Hematopoietic multipotent progenitor cell treated with erythropoietin and hydrocortisone succinate and interleukin-3 and kit ligand, for 8 days (in vitro differentiated cells): ENCODE data around the gene PRDM16.

ENCODE experiments used
- DNase-seq: peaks from one replicate; pipeline ENCODE4 v3.0.0-alpha.2; 2015

The PRDM16 gene

DNA sequence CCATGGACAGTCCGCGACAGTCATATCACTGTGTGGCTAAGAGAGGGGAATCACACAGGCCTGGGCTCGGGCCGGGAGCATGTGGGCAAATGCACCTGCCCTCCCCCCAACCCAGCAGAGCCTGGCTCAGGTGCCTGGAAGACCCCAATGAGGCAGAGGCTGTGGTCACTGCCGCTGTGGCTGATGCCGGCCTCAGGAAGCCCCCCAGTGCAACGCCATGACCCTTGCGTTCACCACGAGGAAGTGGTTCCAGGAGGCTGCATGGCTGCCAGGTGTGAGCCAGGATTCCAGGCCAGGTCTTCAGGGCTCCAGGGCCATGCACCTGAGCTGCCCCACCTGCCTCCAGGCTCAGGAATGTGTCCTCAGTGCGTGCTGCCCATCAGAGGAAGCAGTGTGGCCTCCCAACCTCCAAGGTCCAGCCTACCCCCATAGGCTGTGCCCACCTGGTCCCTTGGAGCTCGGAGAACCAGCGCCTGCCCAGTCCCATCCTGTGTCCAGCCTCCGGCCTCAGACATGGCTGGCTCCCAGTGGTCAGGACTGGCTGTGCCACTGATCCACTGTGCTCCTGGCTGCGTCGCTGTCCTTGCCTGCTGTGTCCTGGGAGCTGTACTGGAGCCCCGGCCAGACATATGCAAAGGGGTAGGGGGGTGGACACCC lies 393.5 kb downstream of the PRDM16 start:
- DNase-seq = no peak

DNA sequence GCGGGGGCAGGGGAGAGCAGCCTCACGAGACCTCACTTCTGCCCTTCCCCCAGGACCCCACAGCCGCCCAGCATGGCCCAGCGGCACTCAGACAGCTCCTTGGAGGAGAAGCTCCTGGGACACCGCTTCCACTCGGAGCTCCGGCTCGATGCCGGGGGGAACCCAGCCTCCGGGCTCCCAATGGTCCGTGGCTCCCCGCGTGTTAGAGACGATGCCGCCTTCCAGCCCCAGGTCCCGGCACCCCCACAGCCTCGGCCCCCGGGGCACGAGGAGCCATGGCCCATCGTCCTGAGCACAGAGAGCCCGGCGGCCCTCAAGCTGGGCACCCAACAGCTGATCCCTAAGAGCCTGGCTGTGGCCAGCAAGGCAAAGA lies 394.0 kb downstream of the PRDM16 start:
- no peak for DNase-seq

DNA sequence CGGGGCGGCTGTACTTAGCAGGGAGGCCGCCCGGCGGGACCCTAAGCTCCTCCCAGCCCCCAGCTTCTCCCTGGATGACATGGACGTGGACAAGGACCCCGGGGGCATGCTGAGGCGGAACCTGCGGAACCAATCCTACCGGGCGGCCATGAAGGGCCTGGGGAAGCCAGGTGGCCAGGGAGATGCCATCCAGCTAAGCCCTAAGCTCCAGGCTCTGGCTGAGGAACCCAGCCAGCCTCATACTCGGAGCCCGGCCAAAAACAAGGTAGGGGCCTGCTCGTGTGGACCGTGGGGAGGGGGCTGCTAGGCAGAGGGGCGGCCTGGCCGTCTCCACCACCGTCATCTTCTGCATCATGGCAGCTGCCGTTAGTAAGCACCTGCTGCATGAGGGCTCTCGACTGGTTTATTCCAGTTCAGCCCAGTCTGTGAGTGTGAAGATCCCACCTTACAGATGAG lies 394.4 kb downstream of the PRDM16 start:
- no peak for DNase-seq

DNA sequence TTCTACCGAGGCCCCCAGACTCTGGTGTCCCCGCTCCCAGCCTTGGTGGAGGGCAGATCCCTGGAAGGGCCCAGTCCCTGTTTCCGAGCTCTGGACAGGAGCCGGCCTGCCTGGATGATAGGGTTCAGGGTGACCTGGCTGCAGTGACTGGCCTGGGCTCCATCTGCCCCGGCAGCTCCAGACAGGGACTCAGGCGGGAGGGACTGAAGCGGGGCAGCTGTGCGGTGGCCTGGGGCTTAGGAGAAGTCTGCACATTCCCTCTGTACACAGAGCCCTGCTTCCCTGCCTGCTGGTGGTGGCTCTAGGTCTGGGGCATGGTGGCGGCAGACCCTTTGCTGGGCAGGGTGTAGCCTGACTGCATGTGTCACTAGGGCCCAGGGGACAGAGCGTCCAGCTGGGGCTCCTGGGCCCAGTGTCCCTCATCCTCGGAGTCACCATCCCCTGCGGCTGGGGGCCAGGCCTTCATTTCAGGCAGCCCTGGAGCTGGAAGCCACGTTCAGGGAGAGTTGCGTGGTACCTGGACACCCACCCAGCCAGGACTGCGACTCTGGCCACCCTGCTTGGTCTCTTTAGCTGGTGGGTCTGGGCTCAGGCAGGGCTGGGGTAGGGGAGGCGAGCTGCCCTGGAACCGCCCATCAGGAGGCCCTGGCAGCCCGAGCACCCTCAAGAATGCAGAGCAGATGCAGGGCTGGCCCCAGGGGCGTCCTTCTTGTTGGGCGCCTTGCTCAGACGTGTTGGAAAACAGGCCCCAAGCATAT lies 395.1 kb downstream of the PRDM16 start:
- no peak for DNase-seq

DNA sequence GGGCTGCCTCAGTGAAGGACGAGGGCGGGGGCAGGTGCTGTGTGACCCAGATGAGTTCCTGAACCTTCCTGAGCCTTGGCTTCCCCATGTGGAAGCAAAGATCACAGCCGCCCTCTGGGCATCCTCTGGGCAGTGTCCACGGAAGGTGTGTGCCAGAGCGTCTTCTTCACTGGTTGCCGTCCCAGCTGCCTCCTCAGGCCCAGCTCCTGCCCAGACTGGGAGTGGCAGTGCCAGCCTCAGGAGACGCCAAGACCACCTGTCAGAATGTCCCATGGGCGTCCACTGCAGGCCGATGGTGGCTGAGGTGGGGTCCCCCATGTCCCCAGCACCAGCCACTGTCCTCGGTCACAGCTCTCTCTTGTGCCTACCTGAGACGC lies 395.6 kb downstream of the PRDM16 start:
- no peak for DNase-seq

DNA sequence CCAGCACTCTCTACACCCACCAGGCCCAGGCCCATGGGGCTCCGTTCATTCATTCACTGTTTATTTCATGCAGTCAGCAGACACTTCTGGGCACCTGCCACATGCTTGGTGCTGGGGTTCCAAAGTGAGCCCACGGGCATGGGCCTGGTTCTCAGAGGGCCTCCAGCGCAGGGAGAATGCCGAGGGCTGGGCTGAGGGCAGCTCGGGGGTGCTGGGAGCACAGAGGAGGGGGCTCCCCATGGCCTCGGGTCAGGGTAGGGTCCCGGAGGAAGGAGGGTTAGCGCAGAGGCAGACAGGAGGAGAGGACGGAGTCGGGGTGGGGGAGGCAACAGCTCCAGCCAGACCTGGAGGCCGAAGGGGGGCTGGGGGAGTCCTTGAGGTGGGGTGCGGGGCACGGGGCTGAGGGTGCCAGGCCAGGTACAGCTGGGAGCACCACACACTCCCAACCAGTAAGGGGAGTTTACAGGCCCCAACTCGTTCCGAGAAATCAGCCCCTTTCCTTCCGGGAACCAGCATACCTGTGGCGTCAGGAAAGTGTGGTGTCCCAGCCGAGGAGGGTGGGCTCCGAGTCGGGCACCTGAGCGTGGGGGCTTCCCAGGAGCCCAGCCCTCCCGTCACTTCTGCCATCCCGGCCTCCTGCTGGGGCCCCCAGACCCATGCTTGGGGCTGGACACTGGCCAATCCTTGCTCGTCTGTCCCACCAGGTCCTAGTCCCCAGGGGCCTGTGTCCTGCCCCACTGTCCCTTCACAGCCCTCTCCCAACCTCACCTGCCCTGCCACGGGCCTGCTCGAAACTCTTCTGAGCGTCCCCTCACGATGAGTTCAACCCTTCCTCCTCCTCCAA lies 396.3 kb downstream of the PRDM16 start:
- DNase-seq = no peak

DNA sequence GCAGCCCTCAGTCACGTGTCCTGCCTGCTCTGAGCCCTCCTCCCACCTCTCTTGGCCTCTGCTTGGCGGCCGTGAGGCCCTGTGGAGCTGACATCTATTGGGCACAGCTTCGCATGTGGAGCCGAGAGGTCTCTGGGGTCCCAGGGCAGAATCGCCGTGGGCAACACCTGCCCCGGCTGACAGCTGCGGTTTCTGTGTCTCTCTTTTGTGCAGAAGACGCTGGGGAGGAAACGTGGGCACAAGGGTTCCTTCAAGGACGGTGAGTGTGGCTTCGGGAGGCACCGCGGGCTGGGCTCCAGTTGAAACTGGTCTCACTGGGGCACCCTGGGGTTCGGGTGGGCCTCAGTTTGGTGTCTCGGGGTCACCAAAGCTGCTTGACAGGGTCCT lies 396.9 kb downstream of the PRDM16 start:
- no peak for DNase-seq

DNA sequence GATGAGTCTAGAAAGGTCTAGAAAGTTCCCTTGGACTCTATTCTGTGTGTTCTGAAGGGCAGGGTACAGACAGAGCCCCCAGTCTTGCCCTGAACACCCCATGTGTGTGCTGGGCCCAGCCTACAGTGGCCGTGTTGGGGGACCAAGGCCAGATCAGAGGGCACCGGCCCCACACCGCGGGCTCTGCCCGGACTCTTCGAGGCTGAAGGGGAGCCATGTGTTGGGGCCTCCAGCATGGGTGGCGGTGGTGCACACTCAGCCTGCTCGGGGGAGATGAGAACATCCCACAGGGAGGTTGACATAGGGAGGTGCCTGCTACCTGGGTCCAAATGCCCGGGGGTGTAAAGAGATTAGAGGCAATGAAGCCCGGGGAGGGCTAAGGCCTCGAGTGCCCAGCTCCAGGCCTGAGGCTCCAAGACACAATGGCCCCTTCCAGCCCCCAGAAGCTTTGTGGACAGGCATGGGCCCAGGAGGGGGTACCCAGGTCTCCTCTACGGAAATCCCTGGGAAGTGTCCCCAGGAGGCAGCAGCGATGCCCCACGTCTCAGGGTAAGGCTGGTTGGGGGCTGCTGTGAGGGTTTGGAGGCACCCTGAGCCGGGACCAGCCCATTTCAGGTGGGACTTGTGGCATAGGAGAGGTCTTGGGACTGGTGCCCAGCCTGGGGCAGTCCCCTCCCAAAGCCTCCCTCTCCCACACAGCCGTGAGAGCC lies 397.5 kb downstream of the PRDM16 start:
- no peak for DNase-seq

DNA sequence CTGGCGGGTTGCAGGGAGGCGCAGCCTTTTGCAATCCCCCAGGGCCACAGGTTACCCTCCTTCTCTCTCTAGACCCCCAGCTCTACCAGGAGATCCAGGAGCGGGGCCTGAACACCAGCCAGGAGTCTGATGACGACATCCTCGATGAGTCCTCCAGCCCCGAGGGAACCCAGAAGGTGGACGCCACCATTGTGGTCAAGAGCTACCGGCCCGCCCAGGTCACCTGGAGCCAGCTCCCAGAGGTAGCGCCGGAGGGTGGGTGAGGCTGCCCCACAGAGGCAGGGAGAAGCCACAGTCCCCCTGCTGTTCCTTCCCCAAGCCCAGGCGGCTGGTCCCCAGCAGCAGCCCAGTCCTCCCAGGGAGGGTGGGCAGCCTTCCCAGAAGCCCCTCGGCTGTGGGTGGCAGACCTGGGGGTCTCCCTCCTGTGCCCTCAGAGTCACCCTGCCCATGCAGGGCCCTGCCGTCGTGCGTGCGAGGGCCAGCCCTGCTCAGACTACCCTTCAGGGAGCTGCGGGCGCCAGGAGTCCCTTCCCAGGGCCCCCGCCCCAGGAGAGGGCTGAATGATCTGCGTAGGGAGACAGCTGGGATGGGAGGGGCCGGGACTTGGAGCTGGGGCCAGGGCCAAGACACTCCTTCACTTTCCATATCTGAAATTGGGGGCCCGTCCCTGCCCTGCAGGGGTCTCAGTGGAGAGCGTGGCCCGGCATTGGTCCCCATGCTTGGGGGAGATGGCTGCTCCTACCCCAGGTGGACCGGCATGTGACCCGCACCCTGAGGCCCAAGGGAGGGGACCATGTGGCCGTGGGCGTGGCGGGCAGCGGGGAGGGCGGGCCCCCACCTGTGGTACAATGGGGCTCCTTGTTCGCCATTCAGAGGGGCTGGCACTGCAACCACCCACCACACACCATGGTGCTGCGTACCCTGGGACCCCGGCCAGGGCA lies 398.4 kb downstream of the PRDM16 start:
- no peak for DNase-seq

DNA sequence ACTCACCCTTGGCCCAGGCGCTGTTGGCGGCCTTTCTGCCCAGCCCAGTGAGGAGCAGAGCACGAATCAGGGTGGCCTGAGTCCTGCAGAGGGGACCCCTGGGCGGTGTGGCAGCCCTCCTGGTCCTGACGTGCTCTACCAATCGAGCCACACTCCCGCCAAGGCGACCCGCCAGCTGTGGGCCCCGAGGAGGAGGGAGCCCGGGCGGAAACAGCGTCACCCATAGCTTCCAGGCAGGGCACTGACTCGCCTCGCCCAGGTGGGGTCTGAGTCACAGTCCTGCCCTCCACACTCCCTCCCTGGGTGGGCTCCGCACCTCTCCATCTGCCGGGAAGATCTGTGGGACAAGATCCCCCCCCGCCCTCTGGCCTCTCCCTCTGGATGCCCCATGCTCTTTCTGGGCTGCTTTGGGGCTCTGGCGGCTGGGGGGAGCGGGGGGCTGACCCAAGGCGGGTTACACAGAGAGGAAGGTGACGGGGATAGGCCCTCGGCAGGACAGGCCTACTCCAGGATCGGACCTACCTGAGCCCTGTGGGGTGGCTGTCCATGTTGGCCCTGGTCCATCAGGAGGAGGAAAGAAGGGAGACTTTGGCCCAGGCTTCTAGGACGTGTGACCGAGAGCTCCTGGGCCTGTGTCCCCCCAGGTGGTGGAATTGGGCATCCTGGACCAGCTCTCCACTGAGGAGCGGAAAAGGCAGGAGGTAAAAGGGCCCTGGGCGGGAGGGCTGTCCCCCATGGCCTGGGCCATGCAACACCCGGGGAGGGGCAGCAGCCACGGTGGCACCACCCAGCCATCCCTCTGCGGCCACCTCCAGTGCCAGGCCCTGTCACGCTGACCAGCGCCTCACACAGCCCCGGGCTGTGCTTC lies 399.5 kb downstream of the PRDM16 start:
- DNase-seq = no peak

DNA sequence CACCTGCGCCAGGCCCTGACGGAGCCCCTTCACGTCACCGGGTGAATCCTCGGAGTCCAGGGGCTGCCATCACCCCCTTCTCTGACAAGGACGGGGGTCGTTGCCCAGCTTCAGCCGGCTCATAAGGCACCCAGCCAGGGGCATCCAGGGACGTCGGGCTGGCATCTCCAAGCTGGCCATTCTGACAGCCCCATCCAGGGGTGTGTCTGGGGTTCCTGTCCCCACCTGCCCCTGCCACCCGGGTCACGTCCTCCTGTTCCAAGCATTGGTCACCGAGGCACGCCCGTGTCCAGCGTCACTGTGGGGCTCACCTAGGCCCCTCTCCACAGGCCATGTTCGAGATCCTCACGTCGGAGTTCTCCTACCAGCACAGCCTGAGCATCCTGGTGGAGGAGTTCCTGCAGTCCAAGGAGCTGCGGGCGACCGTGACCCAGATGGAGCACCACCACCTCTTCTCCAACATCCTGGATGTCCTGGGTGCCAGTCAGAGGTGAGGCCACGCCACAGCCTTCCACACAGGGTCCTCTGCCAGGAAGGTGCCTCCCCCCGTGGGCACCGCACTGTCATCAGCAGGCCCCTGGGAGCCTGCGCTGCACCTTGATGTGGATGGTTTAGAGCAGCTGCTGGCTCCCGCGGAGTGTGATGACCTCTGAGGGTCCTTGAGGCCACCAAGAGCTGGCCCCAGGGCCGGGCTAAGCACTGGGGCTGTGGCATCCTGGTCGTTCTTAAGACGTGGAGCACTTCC lies 400.3 kb downstream of the PRDM16 start:
- no peak for DNase-seq

DNA sequence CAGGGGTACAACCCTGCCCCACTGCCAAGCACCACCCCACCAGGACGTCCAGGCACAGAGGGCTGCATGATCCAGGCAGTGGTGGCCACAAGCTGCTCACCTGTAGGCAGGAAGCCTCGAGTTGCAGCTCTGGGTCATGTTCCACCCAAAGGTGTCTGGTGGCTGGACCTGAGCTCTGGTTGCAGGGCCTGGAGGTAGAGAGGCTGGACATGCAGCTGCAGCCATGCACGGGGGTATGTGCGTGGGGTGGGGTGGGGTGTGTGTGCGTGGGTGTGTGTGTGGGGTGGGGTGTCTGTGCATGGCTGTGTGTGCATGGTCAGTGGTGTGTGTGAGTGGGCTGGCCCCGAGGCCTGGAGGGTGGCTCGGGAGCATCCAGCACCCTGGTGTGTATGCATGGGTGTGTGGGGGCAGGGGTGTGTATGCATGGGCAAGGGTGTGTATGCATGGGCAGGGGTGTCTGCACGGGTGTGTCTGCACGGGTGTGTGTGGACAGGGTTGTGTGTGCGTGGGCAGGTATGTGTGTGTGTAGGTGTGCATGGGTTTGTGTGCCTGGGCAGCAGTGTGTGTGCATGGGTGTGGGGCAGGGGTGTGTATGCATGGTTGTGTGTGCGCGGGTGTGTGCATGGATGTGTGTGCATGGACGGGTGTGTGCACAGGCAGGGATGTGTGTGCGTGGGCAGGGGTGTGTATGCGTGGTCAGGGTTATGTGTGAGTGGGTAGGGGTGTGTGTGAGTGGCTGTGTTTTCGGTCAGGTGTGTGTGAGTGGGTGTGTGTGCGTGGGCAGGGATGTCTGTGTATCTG lies 401.0 kb downstream of the PRDM16 start:
- DNase-seq = no peak

DNA sequence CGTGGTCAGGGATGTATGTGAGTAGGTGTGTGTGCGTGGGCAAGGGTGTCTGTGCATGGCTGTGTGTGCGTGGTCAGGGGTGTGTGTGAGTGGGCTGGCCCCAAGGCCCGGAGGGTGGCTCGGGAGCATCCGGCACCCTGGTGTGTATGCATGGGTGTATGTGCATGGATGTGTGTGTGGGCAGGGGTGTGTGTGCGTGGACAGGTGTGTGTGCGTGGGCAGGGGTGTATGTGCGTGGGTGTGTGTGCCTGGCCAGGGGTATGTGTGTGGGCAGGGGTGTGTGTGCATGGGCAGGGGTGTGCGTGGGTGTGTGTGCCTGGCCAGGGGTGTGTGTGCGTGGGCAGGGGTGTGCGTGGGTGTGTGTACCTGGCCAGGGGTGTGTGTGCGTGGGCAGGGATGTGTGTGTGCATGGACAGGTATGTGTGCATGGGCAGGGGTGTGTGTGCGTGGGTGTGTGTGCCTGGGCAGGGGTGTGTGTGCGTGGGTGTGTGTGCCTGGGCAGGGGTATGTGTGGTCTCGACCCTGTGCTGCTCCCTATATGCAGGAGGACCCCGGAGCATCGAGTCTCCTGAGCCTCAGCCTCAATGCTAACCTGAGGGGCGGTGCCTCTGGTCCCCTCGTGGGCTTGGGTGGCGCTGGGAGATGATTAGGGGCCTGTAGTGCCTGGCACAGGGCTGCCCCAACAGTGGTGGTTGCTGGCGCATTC lies 401.8 kb downstream of the PRDM16 start:
- DNase-seq = no peak

DNA sequence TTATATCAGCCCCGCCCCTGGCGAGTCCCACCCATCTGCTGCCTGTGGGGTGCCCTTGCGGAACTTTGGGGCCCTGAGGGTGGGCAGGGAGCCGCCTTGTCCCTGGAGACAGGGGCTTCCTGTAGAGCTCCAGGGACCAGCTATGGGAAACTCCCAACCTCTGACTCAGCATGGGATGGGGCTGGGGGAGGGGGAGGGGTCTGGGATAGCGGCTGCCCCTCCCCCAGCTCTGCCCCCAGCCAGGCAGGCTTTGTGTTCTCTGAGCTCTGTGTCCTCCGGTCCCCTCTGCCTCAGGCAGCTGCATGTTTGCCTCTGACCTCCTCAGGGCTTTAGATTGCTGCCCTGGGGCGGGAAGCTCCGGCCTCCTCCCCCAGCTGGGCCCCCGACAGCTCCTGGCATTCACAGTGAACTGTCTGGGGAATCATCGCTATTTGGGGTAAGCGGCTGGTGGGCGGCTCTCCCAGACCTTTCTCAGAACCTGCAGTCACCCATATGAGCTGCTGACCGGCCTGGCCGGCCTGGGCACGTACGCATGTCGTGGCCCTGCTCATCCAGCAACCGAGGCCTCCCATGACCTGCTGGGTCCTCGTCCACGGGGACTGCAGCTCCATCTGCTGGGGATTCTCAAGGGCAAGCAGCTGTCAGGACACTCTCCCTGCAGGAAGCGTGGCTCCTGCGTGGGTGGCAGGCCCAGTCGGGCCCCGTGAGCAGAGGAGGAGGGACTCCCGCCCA lies 402.5 kb downstream of the PRDM16 start:
- no peak for DNase-seq

DNA sequence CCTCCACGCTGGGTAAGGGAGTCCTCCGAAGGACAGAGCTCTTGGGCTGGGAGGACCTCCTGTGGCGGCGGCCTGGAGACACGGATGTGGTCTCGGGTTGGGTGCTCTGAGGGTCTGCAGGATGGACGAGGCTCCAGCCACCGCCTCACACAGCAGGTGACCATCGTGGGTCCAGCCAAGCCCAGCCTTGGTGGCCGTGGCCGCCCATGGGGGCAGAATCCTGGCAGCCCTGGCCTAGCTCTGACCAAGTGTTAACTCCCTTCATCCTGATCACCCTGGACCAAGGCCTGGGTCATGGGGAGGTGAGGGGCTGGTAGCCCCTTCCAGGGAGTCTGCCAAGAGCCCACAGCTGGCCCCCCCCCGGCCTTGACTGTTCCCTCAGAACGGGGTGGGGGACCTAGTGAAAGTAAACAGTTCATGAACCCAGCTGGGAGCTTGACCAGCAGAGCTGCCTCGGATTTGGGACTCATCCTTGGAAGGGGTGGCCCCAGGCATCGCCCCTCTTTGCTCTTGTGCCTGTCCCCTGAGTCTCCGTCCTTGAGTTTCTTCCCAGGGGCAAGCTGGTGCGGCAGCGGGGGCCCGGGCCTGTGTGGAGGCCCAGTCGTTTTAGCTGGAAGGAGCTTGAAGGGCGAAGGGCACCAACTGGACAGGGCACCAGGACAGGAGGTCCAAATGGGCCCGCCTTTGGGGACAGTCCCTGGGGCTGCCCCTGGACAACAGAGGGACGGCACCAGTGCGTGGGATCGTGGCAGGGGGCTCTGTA lies 403.3 kb downstream of the PRDM16 start:
- no peak for DNase-seq

DNA sequence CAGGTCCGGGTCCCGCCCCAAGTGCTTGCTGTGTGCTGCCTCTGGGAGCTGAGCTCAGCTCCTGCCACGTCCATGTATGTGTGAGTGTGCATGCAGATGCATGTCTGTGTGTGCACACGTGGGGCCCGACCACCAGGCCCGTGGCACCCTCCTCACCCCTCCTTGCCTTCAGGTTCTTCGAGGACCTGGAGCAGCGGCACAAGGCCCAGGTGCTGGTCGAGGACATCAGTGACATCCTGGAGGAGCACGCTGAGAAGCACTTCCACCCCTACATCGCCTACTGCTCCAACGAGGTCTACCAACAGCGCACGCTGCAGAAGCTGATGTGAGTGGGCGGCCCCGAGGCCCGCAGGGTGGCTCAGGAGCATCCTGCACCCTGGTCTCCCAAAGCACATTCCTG lies 403.9 kb downstream of the PRDM16 start:
- DNase-seq = no peak

DNA sequence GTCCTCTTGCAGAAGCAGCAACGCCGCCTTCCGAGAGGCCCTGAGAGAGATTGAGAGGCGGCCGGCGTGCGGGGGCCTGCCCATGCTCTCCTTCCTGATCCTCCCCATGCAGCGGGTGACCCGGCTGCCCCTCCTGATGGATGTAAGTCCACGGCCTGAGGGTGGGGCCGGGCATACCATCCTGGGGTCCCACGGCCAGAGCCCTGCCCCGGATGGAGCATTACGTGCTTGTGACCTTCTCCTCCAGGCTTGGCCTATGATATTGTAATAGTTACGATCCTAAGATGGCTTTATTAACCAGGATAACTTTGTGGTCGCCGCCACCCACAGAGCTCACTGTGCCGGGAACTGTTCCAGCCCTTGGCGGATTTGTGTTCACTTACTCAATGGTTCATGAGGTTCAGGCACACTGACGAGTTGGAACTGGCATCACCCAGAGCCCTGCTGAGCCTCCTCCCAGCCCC lies 404.4 kb downstream of the PRDM16 start:
- DNase-seq = no peak
